Measurements from ENCODE around the gene NUDT6.

NUDT6 gene

GRCh38 chr4:122882857-122883735 is 39.3 kb downstream of the NUDT6 start:
- no peak overlapping the region for H3K18ac ChIP-seq (ENCODE audit: low read depth in 1 of 2, low read length in 2 of 2)
- H2BK5ac ChIP-seq (ENCODE audit: low read depth, low read length, poor library complexity, severe bottlenecking), result no peak overlapping the region
- no peak overlapping the region for H3K9ac ChIP-seq (ENCODE audit: low read length)
- H3K36me3 ChIP-seq (ENCODE audit: control insufficient read depth in 1 of 2, insufficient read depth in 2 of 2, low read depth in 1 of 2, low read length in 2 of 2), result peaks cover 18 to 79% of the 10 kb centered on the region in 2 experiments
- no peak overlapping the region for H3K4me3 ChIP-seq (ENCODE audit: insufficient read depth in 1 of 2, low read depth in 1 of 2, low read length in 2 of 2)
- DNase-seq, result no peak
- H3K9me3 ChIP-seq (ENCODE audit: control insufficient read depth, low read length), result no peaks in the 10 kb centered on the region
- H3K4ac ChIP-seq (ENCODE audit: low read depth in 1 of 2, low read length in 2 of 2), result no peak overlapping the region
- H4K91ac ChIP-seq (ENCODE audit: low read length), result no peak overlapping the region
- no peaks in the 10 kb centered on the region for H3K4me1 ChIP-seq (ENCODE audit: control insufficient read depth, insufficient read depth, low read depth, low read length)
- no peak overlapping the region for H3K14ac ChIP-seq (ENCODE audit: low read length in 2 of 2)
- H3K4me2 ChIP-seq (ENCODE audit: low read length, poor library complexity, severe bottlenecking), result no peak overlapping the region
- H3K27ac ChIP-seq (ENCODE audit: low read length, poor library complexity, severe bottlenecking), result no peak overlapping the region
- H2AK5ac ChIP-seq (ENCODE audit: low read length, severe bottlenecking), result no peak overlapping the region
- no peak overlapping the region for H3K23ac ChIP-seq (ENCODE audit: low read length in 2 of 2)
- no peak overlapping the region for H2BK15ac ChIP-seq (ENCODE audit: low read depth, poor library complexity, severe bottlenecking)
- H2BK12ac ChIP-seq (ENCODE audit: low read length in 2 of 2), result no peak overlapping the region
- H4K8ac ChIP-seq (ENCODE audit: low read length), result no peak overlapping the region
- H3K79me1 ChIP-seq (replicated peaks; ENCODE audit: low read length, poor library complexity, severe bottlenecking), result peaks cover 16% of the 10 kb centered on the region
- H3K27me3 ChIP-seq (ENCODE audit: control insufficient read depth in 1 of 2, insufficient read depth in 1 of 2, low read length in 2 of 2), result no peaks in the 10 kb centered on the region
- no peak overlapping the region for H2BK120ac ChIP-seq (ENCODE audit: low read depth, low read length)
- no peak overlapping the region for H2AFZ ChIP-seq (ENCODE audit: low read depth, low read length)
- 100% methylated on average over 3 of the region's 5 CpGs for WGBS

- peaks cover 17% of the 10 kb centered on the region for H3K79me1 ChIP-seq (replicated peaks; ENCODE audit: low read length, poor library complexity, severe bottlenecking)
- H3K18ac ChIP-seq (ENCODE audit: low read depth in 1 of 2, low read length in 2 of 2), result no peak overlapping the region
- H3K23ac ChIP-seq (ENCODE audit: low read length in 2 of 2), result no peak overlapping the region
- no peak overlapping the region for H3K9ac ChIP-seq (ENCODE audit: low read length)
- peaks cover 19 to 66% of the 10 kb centered on the region in 2 experiments for H3K36me3 ChIP-seq (ENCODE audit: control insufficient read depth in 1 of 2, insufficient read depth in 2 of 2, low read depth in 1 of 2, low read length in 2 of 2)
- H4K91ac ChIP-seq (ENCODE audit: low read length), result no peak overlapping the region
- H4K8ac ChIP-seq (ENCODE audit: low read length), result no peak overlapping the region
- H2BK12ac ChIP-seq (ENCODE audit: low read length in 2 of 2), result no peak overlapping the region
- H3K27me3 ChIP-seq (ENCODE audit: control insufficient read depth in 1 of 2, insufficient read depth in 1 of 2, low read length in 2 of 2), result no peaks in the 10 kb centered on the region
- H2AFZ ChIP-seq (ENCODE audit: low read depth, low read length), result no peak overlapping the region
- no peak for DNase-seq
- no peak overlapping the region for H2AK5ac ChIP-seq (ENCODE audit: low read length, severe bottlenecking)
- no peak overlapping the region for H2BK120ac ChIP-seq (ENCODE audit: low read depth, low read length)
- no peak overlapping the region for H2BK5ac ChIP-seq (ENCODE audit: low read depth, low read length, poor library complexity, severe bottlenecking)
- no peak overlapping the region for H3K14ac ChIP-seq (ENCODE audit: low read length in 2 of 2)
- no peak overlapping the region for H3K4ac ChIP-seq (ENCODE audit: low read depth in 1 of 2, low read length in 2 of 2)
- no peak overlapping the region for H3K4me3 ChIP-seq (ENCODE audit: insufficient read depth in 1 of 2, low read depth in 1 of 2, low read length in 2 of 2)
- peaks cover 2% of the 10 kb centered on the region for H3K4me1 ChIP-seq (ENCODE audit: control insufficient read depth, insufficient read depth, low read depth, low read length)
- H3K9me3 ChIP-seq (ENCODE audit: control insufficient read depth, low read length), result no peaks in the 10 kb centered on the region
- H3K4me2 ChIP-seq (ENCODE audit: low read length, poor library complexity, severe bottlenecking), result no peak overlapping the region
- H2BK15ac ChIP-seq (ENCODE audit: low read depth, poor library complexity, severe bottlenecking), result no peak overlapping the region
- H3K27ac ChIP-seq (ENCODE audit: low read length, poor library complexity, severe bottlenecking), result no peak overlapping the region
Observed at GRCh38 chr4:122879001-122879400, 43.4 kb downstream of the NUDT6 start.

- H2BK120ac ChIP-seq (ENCODE audit: low read depth, low read length), result no peak overlapping the region
- no peak overlapping the region for H2AK5ac ChIP-seq (ENCODE audit: low read length, severe bottlenecking)
- no peak overlapping the region for H2BK12ac ChIP-seq (ENCODE audit: low read length in 2 of 2)
- H2BK15ac ChIP-seq (ENCODE audit: low read depth, poor library complexity, severe bottlenecking), result no peak overlapping the region
- H2BK5ac ChIP-seq (ENCODE audit: low read depth, low read length, poor library complexity, severe bottlenecking), result no peak overlapping the region
- H3K23ac ChIP-seq (ENCODE audit: low read length in 2 of 2), result no peak overlapping the region
- no peak overlapping the region for H3K4me2 ChIP-seq (ENCODE audit: low read length, poor library complexity, severe bottlenecking)
- H4K8ac ChIP-seq (ENCODE audit: low read length), result no peak overlapping the region
- WGBS, result 98% methylated on average over 3 of the region's 3 CpGs
- no peaks in the 10 kb centered on the region for H3K9me3 ChIP-seq (ENCODE audit: control insufficient read depth, low read length)
- DNase-seq, result no peak
- no peak overlapping the region for H3K27ac ChIP-seq (ENCODE audit: low read length, poor library complexity, severe bottlenecking)
- no peak overlapping the region for H3K18ac ChIP-seq (ENCODE audit: low read depth in 1 of 2, low read length in 2 of 2)
- H3K14ac ChIP-seq (ENCODE audit: low read length in 2 of 2), result no peak overlapping the region
- H3K4me3 ChIP-seq (ENCODE audit: insufficient read depth in 1 of 2, low read depth in 1 of 2, low read length in 2 of 2), result no peak overlapping the region
- H4K91ac ChIP-seq (ENCODE audit: low read length), result no peak overlapping the region
- H3K4me1 ChIP-seq (ENCODE audit: control insufficient read depth, insufficient read depth, low read depth, low read length), result peaks cover 5% of the 10 kb centered on the region
- H3K9ac ChIP-seq (ENCODE audit: low read length), result peak overlapping the region; percentile 24
- no peak overlapping the region for H2AFZ ChIP-seq (ENCODE audit: low read depth, low read length)
- peaks cover 12% of the 10 kb centered on the region for H3K79me1 ChIP-seq (replicated peaks; ENCODE audit: low read length, poor library complexity, severe bottlenecking)
- no peak overlapping the region for H3K4ac ChIP-seq (ENCODE audit: low read depth in 1 of 2, low read length in 2 of 2)
- no peaks in the 10 kb centered on the region for H3K27me3 ChIP-seq (ENCODE audit: control insufficient read depth in 1 of 2, insufficient read depth in 1 of 2, low read length in 2 of 2)
- peaks cover 16 to 44% of the 10 kb centered on the region in 2 experiments for H3K36me3 ChIP-seq (ENCODE audit: control insufficient read depth in 1 of 2, insufficient read depth in 2 of 2, low read depth in 1 of 2, low read length in 2 of 2)
Observed at GRCh38 chr4:122876456-122876855, 45.9 kb downstream of the NUDT6 start.

GRCh38 chr4:122875949-122876348 is 46.4 kb downstream of the NUDT6 start:
- peaks cover 11% of the 10 kb centered on the region for H3K79me1 ChIP-seq (replicated peaks; ENCODE audit: low read length, poor library complexity, severe bottlenecking)
- no peak for DNase-seq
- no peak overlapping the region for H2BK120ac ChIP-seq (ENCODE audit: low read depth, low read length)
- 91% methylated on average over 5 of the region's 5 CpGs for WGBS
- no peak overlapping the region for H4K8ac ChIP-seq (ENCODE audit: low read length)
- peak overlapping the region; percentile 24 for H3K9ac ChIP-seq (ENCODE audit: low read length)
- no peak overlapping the region for H3K14ac ChIP-seq (ENCODE audit: low read length in 2 of 2)
- no peak overlapping the region for H2AFZ ChIP-seq (ENCODE audit: low read depth, low read length)
- H3K27ac ChIP-seq (ENCODE audit: low read length, poor library complexity, severe bottlenecking), result peak overlapping the region; percentile 22
- H2BK15ac ChIP-seq (ENCODE audit: low read depth, poor library complexity, severe bottlenecking), result no peak overlapping the region
- no peaks in the 10 kb centered on the region for H3K9me3 ChIP-seq (ENCODE audit: control insufficient read depth, low read length)
- no peak overlapping the region for H3K4me2 ChIP-seq (ENCODE audit: low read length, poor library complexity, severe bottlenecking)
- H2AK5ac ChIP-seq (ENCODE audit: low read length, severe bottlenecking), result peak overlapping the region; percentile 96
- H3K4ac ChIP-seq (ENCODE audit: low read depth in 1 of 2, low read length in 2 of 2), result no peak overlapping the region
- no peak overlapping the region for H2BK5ac ChIP-seq (ENCODE audit: low read depth, low read length, poor library complexity, severe bottlenecking)
- H3K4me1 ChIP-seq (ENCODE audit: control insufficient read depth, insufficient read depth, low read depth, low read length), result peaks cover 5% of the 10 kb centered on the region
- H4K91ac ChIP-seq (ENCODE audit: low read length), result no peak overlapping the region
- no peak overlapping the region for H3K23ac ChIP-seq (ENCODE audit: low read length in 2 of 2)
- H3K36me3 ChIP-seq (ENCODE audit: control insufficient read depth in 1 of 2, insufficient read depth in 2 of 2, low read depth in 1 of 2, low read length in 2 of 2), result peaks cover 16 to 40% of the 10 kb centered on the region in 2 experiments
- H3K18ac ChIP-seq (ENCODE audit: low read depth in 1 of 2, low read length in 2 of 2), result peak overlapping the region in 1 of 2 experiments; percentile 4
- no peaks in the 10 kb centered on the region for H3K27me3 ChIP-seq (ENCODE audit: control insufficient read depth in 1 of 2, insufficient read depth in 1 of 2, low read length in 2 of 2)
- peak overlapping the region in 1 of 2 experiments; percentile 4 for H3K4me3 ChIP-seq (ENCODE audit: insufficient read depth in 1 of 2, low read depth in 1 of 2, low read length in 2 of 2)
- H2BK12ac ChIP-seq (ENCODE audit: low read length in 2 of 2), result no peak overlapping the region
